ENCODE measurements around the gene MAP4K4.

Gene MAP4K4

GRCh38 chr2:101871480-101871879 lies 174.0 kb downstream of the MAP4K4 start:
- DNase-seq (ENCODE audit: low read depth), result no peak
- no peak overlapping the region for H3K4me3 ChIP-seq (ENCODE audit: control insufficient read depth, low read depth, low read length)
- TF ChIP-seq CTCF (conservative IDR thresholded peaks at IDR 0.05; ENCODE audit: control insufficient read depth, insufficient read depth, low read depth, low read length), result no peak

GRCh38 chr2:101872480-101872879 lies 175.0 kb downstream of the MAP4K4 start:
- H3K4me3 ChIP-seq (ENCODE audit: control insufficient read depth, low read depth, low read length), result no peak overlapping the region
- no peak for TF ChIP-seq CTCF (conservative IDR thresholded peaks at IDR 0.05; ENCODE audit: control insufficient read depth, insufficient read depth, low read depth, low read length)
- DNase-seq (ENCODE audit: low read depth), result no peak

GRCh38 chr2:101873543-101873942 lies 176.0 kb downstream of the MAP4K4 start:
- no peak overlapping the region for H3K4me3 ChIP-seq (ENCODE audit: control insufficient read depth, low read depth, low read length)
- TF ChIP-seq CTCF (conservative IDR thresholded peaks at IDR 0.05; ENCODE audit: control insufficient read depth, insufficient read depth, low read depth, low read length), result no peak
- no peak for DNase-seq (ENCODE audit: low read depth)

- TF ChIP-seq CTCF (conservative IDR thresholded peaks at IDR 0.05; ENCODE audit: control insufficient read depth, insufficient read depth, low read depth, low read length), result no peak
- no peak overlapping the region for H3K4me3 ChIP-seq (ENCODE audit: control insufficient read depth, low read depth, low read length)
- no peak for DNase-seq (ENCODE audit: low read depth)
These were observed 176.6 kb downstream of the MAP4K4 start for GRCh38 chr2:101874069-101874468.

- no peak for DNase-seq (ENCODE audit: low read depth)
- TF ChIP-seq CTCF (conservative IDR thresholded peaks at IDR 0.05; ENCODE audit: control insufficient read depth, insufficient read depth, low read depth, low read length), result no peak
- H3K4me3 ChIP-seq (ENCODE audit: control insufficient read depth, low read depth, low read length), result no peak overlapping the region
These were observed 182.0 kb downstream of the MAP4K4 start for GRCh38 chr2:101879466-101879865.

GRCh38 chr2:101881131-101881530 lies 183.6 kb downstream of the MAP4K4 start:
- TF ChIP-seq CTCF (conservative IDR thresholded peaks at IDR 0.05; ENCODE audit: control insufficient read depth, insufficient read depth, low read depth, low read length), result no peak
- no peak for DNase-seq (ENCODE audit: low read depth)
- H3K4me3 ChIP-seq (ENCODE audit: control insufficient read depth, low read depth, low read length), result no peak overlapping the region

- TF ChIP-seq CTCF (conservative IDR thresholded peaks at IDR 0.05; ENCODE audit: control insufficient read depth, insufficient read depth, low read depth, low read length), result no peak
- no peak overlapping the region for H3K4me3 ChIP-seq (ENCODE audit: control insufficient read depth, low read depth, low read length)
- DNase-seq (ENCODE audit: low read depth), result no peak
These were observed 185.3 kb downstream of the MAP4K4 start for GRCh38 chr2:101882769-101883307.

Data from fibroblast of mammary gland (primary cell).